D721Med (cell line): ENCODE measurements around the gene HNF4A.

ENCODE experiments used
- DNase-seq: peaks from one replicate; pipeline ENCODE4 v3.0.0; 2011; ENCODE audit warnings: low spot score; ENCODE audit not compliant: insufficient read length
- FAIRE-seq: peaks from 2 replicates; lab custom pipeline; 2011; peaks lifted over from hg19 to GRCh38; lab: Jason Lieb, UNC
- TF ChIP-seq, protein P1 (sequence below): IDR thresholded peaks from 2 replicates; pipeline ENCODE4 v1.5.1; 2012; ENCODE audit warnings: mild to moderate bottlenecking, control low read depth; ENCODE audit not compliant: insufficient read depth; ENCODE audit errors: missing control alignments

HNF4A gene

DNA sequence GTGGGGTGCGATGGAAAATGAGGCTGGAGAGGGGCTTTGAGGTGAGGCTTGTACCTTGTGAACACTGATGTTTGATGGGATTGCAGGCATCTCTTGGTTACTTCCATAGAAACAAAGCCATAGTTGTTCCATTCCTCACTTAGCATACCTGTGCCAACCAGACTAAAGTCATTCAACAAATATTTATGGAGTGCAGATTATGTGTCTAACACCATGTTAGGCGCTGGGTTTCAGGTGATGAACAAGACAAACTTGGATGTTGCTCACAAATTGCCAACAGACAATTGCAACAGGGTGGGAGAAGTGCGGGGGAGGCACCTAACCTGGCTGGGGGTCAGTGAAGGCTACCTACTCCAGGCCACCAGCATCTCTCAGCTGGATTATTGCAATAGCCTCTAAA is 121.7 kb downstream of the HNF4A start:
- no peak for FAIRE-seq

DNA sequence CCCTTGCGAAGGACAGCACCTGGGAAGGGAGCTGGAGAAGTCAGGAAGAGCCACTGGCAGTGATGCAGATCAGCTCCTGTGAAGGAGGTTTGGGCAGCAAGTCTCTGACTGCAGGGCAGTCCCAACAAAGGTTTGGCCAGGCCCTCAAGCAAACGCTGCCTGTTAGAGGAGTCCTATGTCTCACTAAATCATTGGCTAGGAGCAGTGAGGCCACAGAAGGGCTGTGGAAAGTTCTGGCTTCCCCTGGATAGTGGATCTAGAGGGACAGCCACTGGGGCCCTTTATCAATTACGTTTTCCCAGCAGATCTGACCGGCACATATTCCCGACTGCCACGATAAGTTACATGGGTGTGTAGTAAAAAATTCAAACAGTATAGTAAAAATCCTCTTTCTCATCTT is 122.7 kb downstream of the HNF4A start:
- DNase-seq: no peak
- TF ChIP-seq, protein P1, sequence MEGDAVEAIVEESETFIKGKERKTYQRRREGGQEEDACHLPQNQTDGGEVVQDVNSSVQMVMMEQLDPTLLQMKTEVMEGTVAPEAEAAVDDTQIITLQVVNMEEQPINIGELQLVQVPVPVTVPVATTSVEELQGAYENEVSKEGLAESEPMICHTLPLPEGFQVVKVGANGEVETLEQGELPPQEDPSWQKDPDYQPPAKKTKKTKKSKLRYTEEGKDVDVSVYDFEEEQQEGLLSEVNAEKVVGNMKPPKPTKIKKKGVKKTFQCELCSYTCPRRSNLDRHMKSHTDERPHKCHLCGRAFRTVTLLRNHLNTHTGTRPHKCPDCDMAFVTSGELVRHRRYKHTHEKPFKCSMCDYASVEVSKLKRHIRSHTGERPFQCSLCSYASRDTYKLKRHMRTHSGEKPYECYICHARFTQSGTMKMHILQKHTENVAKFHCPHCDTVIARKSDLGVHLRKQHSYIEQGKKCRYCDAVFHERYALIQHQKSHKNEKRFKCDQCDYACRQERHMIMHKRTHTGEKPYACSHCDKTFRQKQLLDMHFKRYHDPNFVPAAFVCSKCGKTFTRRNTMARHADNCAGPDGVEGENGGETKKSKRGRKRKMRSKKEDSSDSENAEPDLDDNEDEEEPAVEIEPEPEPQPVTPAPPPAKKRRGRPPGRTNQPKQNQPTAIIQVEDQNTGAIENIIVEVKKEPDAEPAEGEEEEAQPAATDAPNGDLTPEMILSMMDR: no peak
- no peak for FAIRE-seq

More for the DNA sequence above, 121.7 kb downstream of the HNF4A start:
- DNase-seq: no peak
- TF ChIP-seq, protein P1: no peak

DNA sequence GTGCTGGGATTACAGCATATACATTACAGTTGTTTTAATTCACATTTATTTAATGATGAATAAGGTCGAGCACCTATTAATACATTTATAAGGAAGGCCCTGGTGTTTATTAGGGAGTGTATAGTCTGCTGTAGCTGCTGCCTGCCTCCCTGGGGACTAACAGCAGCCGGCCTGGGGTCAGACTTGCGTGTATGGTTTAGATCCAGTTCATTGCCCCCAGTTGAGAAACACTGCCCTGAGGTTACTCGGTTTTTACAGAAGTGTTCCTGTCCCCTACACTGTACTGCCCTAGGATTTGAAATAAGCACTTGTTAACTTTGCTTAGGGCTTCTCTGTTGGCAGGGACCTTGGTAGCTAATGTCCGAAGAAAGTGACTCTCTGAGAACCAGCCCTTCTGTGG is 124.1 kb downstream of the HNF4A start:
- DNase-seq (no peak), FAIRE-seq (no peak)
- TF ChIP-seq, protein P1: no peak

DNA sequence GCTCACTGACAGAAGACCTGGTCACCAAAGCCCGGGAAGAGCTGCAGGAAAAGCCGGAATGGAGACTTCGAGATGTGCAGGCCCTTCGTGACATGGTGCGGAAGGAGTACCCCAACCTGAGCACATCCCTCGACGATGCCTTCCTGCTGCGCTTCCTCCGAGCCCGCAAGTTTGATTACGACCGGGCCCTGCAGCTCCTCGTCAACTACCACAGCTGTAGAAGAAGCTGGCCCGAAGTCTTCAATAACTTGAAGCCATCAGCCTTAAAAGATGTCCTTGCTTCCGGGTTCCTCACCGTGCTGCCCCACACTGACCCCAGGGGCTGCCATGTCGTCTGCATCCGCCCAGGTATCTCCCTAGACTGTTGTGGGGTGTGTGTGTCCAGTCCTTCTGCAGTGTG is 124.6 kb downstream of the HNF4A start:
- TF ChIP-seq, protein P1: no peak
- no peak for DNase-seq
- FAIRE-seq: no peak

DNA sequence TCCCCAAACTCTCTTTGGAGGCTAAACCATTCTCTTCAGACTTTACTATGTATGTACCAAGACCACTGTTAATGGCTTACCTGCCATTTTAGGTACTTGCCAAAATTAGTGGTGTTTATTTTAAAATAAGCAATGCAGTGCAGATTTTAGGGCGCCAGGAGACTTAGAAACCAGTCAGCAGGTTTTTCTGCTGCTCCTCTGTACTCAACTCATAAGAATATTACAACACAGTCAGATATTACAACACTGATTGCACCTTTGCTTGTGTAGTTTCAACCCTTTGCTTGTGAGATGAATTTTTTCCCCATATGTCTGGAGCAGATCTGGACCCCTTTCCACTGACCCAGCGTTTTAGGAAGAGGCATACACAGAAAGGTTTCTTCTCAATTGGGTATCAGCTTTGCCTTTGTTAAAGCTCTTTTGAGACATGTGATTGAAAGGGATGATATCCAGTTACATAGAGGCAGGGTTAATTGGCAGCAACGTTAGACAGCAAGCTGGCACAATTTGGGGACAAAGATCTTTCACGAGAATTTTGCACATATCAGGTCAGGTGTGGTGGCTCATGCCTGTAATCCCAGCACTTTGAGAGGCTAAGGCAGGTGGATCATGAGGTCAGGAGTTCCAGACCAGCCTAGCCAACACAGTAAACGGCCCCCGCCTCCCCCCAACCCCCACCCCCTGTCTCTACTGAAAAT is 126.4 kb downstream of the HNF4A start:
- TF ChIP-seq, protein P1: no peak
- DNase-seq (no peak), FAIRE-seq (no peak)

DNA sequence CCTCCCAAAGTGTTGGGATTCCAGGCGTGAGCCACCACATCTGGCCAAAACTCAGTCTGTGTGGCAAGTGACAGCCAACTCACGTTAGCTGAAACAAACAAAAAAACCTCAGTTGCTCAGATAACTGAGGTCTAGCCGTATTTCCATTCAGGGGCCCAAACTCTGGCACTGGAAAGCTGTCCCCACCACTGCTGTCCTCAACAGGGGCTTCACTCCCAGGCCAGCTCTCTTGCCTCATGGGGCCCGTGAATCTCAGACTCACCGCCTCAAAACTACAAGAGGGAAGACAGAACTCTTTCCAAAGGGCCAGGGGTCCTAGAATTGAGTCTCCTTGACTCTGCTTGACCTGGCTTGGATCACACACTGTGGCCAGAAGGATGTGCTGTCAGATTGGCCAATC is 127.6 kb downstream of the HNF4A start:
- FAIRE-seq (no peak), DNase-seq (no peak)
- TF ChIP-seq, protein P1: no peak
